WTC11 (cell line): ENCODE results near the gene DEPDC5. TPM values are rescaled to one million over a fixed set of nuclear protein-coding genes. Genes with fewer than 3 reads are reported as not detected.

Experiments used
- ATAC-seq: fragments of 200-7000 bp; cut with Tn5 transposase; 2 replicates; pipeline ENCODE4 v1.10.0; 2021; ENCODE audit warnings: mild to moderate bottlenecking, moderate library complexity
- CTCF ChIA-PET: fragments of 300-600 bp; sonication (Branson Sonifier 250); formaldehyde crosslinking; loops from one replicate; lab custom pipeline; 2021; ENCODE audit warnings: antibody characterized with exemption; lab: Charles Lee
- POLR2A ChIA-PET: fragments of 350-600 bp; sonication (Branson Sonifier 250); formaldehyde crosslinking; loops from one replicate; lab custom pipeline; 2021; ENCODE audit warnings: antibody characterized with exemption; lab: Charles Lee
- DNase-seq: peaks from one replicate; pipeline ENCODE4 v3.0.0; 2021; ENCODE audit warnings: low spot score
- H3K27ac Mint-ChIP-seq: 2 replicates; pipeline ENCODE4 v1.8.0; 2021; ENCODE audit warnings: mixed read lengths
- H3K27me3 Mint-ChIP-seq: 2 replicates; pipeline ENCODE4 v1.8.0; 2021; ENCODE audit warnings: low read depth, mild to moderate bottlenecking, moderate library complexity, mixed read lengths
- H3K36me3 Mint-ChIP-seq: 2 replicates; pipeline ENCODE4 v1.8.0; 2021; ENCODE audit warnings: mixed read lengths
- H3K4me1 Mint-ChIP-seq: 2 replicates; pipeline ENCODE4 v1.8.0; 2022; ENCODE audit warnings: mixed read lengths
- H3K4me3 Mint-ChIP-seq: 2 replicates; pipeline ENCODE4 v1.8.0; 2021; ENCODE audit warnings: mild to moderate bottlenecking, moderate library complexity, mixed read lengths
- H3K9me3 Mint-ChIP-seq: 2 replicates; pipeline ENCODE4 v1.8.0; 2021; ENCODE audit warnings: mixed read lengths
- CDX4 ChIP-seq: fragments of 250-450 bp; sonication (Bioruptor Pico); IDR thresholded peaks from 2 replicates; pipeline ENCODE4 v1.9.0; 2021; ENCODE audit warnings: moderate library complexity, mild to moderate bottlenecking, inconsistent platforms, borderline replicate concordance
- EMX1 ChIP-seq: fragments of 250-450 bp; sonication (Bioruptor Pico); IDR thresholded peaks from 2 replicates; pipeline ENCODE4 v1.8.0; 2021; ENCODE audit warnings: mild to moderate bottlenecking
- FOXK1 ChIP-seq: sonication (generic); formaldehyde crosslinking; IDR thresholded peaks from 2 replicates; pipeline ENCODE4 v1.8.0; 2022; ENCODE audit warnings: mild to moderate bottlenecking, moderate library complexity, missing genetic modification reagents
- FOXP1 ChIP-seq: sonication (generic); formaldehyde crosslinking; IDR thresholded peaks from 2 replicates; pipeline ENCODE4 v1.8.0; 2022; ENCODE audit warnings: missing genetic modification reagents, mild to moderate bottlenecking, moderate library complexity, borderline replicate concordance
- HMGA2 ChIP-seq: fragments of 250-450 bp; sonication (Bioruptor Pico); IDR thresholded peaks from 2 replicates; pipeline ENCODE4 v1.4.0; 2021; ENCODE audit warnings: mild to moderate bottlenecking, moderate library complexity
- KAT7 ChIP-seq: sonication (generic); formaldehyde crosslinking; IDR thresholded peaks from 2 replicates; pipeline ENCODE4 v1.8.1; 2023; ENCODE audit warnings: missing genetic modification reagents, mild to moderate bottlenecking, borderline replicate concordance
- MYBL2 ChIP-seq: sonication (generic); formaldehyde crosslinking; IDR thresholded peaks from 2 replicates; pipeline ENCODE4 v1.8.1; 2023; ENCODE audit warnings: mild to moderate bottlenecking, moderate library complexity, missing genetic modification reagents
- NR3C1 ChIP-seq: sonication (generic); formaldehyde crosslinking; conservative IDR thresholded peaks from 2 replicates; pipeline ENCODE4 v1.8.1; 2023; ENCODE audit warnings: low read depth, mild to moderate bottlenecking, missing genetic modification reagents
- PRRX2 ChIP-seq: fragments of 250-450 bp; sonication (Bioruptor Pico); IDR thresholded peaks from 2 replicates; pipeline ENCODE4 v1.8.0; 2021; ENCODE audit warnings: mild to moderate bottlenecking
- RELA ChIP-seq: sonication (generic); formaldehyde crosslinking; IDR thresholded peaks from 2 replicates; pipeline ENCODE4 v1.8.1; 2022; ENCODE audit warnings: missing genetic modification reagents, mild to moderate bottlenecking, borderline replicate concordance
- SMAD4 ChIP-seq: sonication (generic); formaldehyde crosslinking; IDR thresholded peaks from 2 replicates; pipeline ENCODE4 v1.8.0; 2022; ENCODE audit warnings: mild to moderate bottlenecking, missing genetic modification reagents
- TEAD4 ChIP-seq: sonication (generic); formaldehyde crosslinking; IDR thresholded peaks from 2 replicates; pipeline ENCODE4 v1.8.0; 2022; ENCODE audit warnings: mild to moderate bottlenecking, missing genetic modification reagents
- ZNF423 ChIP-seq: fragments of 250-450 bp; sonication (Bioruptor Pico); IDR thresholded peaks from 2 replicates; pipeline ENCODE4 v2.1.2; 2022; ENCODE audit warnings: mild to moderate bottlenecking, moderate library complexity
- total RNA-seq: library from RNA; stranded (reverse); gene quantifications from 3 replicates; pipeline ENCODE4 v1.2.3, GENCODE V29; 2021
- TF ChIP-seq, protein P1 (sequence below): fragments of 200-600 bp; IDR thresholded peaks from 2 replicates; pipeline ENCODE4 v1.8.0; 2022; ENCODE audit warnings: antibody characterized with exemption
- TF ChIP-seq, protein P2 (sequence below): sonication (generic); formaldehyde crosslinking; IDR thresholded peaks from 2 replicates; pipeline ENCODE4 v1.8.1; 2022; ENCODE audit warnings: low read depth, missing genetic modification reagents, borderline replicate concordance
- TF ChIP-seq, protein P3 (sequence below): sonication (generic); formaldehyde crosslinking; IDR thresholded peaks from 2 replicates; pipeline ENCODE4 v1.8.0; 2023; ENCODE audit warnings: missing genetic modification reagents, mild to moderate bottlenecking, borderline replicate concordance
- TF ChIP-seq, protein P4 (sequence below): sonication (generic); formaldehyde crosslinking; conservative IDR thresholded peaks from 2 replicates; pipeline ENCODE4 v1.8.1; 2023; ENCODE audit warnings: mild to moderate bottlenecking, low read depth, missing genetic modification reagents, moderate library complexity
- TF ChIP-seq, protein P5 (sequence below): sonication (generic); formaldehyde crosslinking; IDR thresholded peaks from 2 replicates; pipeline ENCODE4 v1.8.0; 2022; ENCODE audit warnings: mild to moderate bottlenecking, missing genetic modification reagents

DEPDC5 gene
- total RNA-seq, 1 experiment from 2014 or later = 40.5 TPM

DNA sequence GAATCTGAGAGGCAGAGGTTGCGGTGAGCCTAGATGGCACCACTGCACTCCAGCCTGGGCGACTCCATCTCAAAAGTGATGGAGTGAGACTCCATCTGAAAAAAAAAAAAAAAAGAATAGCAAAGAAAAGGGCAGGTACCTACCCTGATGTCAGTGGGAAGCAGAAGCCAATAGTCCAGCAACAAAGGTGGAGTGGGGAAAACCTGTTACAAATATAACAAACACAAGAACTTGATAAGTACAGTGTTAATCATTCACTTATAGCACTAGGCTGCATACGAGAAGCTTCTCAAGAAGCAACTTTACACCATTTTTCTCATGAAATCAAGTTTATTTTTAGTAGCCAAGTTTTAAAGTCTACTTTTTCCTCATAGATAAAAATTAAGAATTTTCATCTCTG, 128.0 kb downstream of the DEPDC5 start:
- no peaks in the 10 kb centered on the region for H3K27me3 Mint-ChIP-seq
- H3K9me3 Mint-ChIP-seq = no peaks in the 10 kb centered on the region
- H3K27ac Mint-ChIP-seq = no peak overlapping the region
- CTCF ChIA-PET = interaction anchor here (1.9 kb wide), 1 partner anchor 10 kb away, joined by 4 read pairs; no protein-coding TSS in a partner anchor
- ATAC-seq = no peak
- POLR2A ChIA-PET = interaction anchor here (0.7 kb wide), 1 partner anchor 17 kb away, joined by 4 read pairs; no protein-coding TSS in a partner anchor
- peaks cover 5% of the 10 kb centered on the region; the same call in 1 of the 2 replicates for H3K36me3 Mint-ChIP-seq
- H3K4me1 Mint-ChIP-seq = no peaks in the 10 kb centered on the region
- no peak for TF ChIP-seq EMX1 (CRISPR knock-in tag)
- TF ChIP-seq, all 79 proteins: peak for 0
- H3K4me3 Mint-ChIP-seq = no peak overlapping the region
- no peak for DNase-seq

GRCh38 chr22:31882971-31883370, 129.2 kb downstream of the DEPDC5 start:
- ChIA-PET POLR2A (no interaction called here), CTCF (interaction anchor here (1.7 kb wide), 1 partner anchor 87 kb away, joined by 4 read pairs; no protein-coding TSS in a partner anchor)
- no peaks in the 10 kb centered on the region for H3K4me1 Mint-ChIP-seq
- TF ChIP-seq, protein P1, sequence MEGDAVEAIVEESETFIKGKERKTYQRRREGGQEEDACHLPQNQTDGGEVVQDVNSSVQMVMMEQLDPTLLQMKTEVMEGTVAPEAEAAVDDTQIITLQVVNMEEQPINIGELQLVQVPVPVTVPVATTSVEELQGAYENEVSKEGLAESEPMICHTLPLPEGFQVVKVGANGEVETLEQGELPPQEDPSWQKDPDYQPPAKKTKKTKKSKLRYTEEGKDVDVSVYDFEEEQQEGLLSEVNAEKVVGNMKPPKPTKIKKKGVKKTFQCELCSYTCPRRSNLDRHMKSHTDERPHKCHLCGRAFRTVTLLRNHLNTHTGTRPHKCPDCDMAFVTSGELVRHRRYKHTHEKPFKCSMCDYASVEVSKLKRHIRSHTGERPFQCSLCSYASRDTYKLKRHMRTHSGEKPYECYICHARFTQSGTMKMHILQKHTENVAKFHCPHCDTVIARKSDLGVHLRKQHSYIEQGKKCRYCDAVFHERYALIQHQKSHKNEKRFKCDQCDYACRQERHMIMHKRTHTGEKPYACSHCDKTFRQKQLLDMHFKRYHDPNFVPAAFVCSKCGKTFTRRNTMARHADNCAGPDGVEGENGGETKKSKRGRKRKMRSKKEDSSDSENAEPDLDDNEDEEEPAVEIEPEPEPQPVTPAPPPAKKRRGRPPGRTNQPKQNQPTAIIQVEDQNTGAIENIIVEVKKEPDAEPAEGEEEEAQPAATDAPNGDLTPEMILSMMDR = no peak
- TF ChIP-seq CDX4 (CRISPR knock-in tag) (no peak), NR3C1 (no peak), EMX1 (CRISPR knock-in tag) (no peak), TEAD4 (CRISPR knock-in tag) (no peak), HMGA2 (no peak), PRRX2 (CRISPR knock-in tag) (no peak), ZNF423 (CRISPR knock-in tag) (no peak), RELA (CRISPR knock-in tag) (no peak)
- TF ChIP-seq, protein P2, sequence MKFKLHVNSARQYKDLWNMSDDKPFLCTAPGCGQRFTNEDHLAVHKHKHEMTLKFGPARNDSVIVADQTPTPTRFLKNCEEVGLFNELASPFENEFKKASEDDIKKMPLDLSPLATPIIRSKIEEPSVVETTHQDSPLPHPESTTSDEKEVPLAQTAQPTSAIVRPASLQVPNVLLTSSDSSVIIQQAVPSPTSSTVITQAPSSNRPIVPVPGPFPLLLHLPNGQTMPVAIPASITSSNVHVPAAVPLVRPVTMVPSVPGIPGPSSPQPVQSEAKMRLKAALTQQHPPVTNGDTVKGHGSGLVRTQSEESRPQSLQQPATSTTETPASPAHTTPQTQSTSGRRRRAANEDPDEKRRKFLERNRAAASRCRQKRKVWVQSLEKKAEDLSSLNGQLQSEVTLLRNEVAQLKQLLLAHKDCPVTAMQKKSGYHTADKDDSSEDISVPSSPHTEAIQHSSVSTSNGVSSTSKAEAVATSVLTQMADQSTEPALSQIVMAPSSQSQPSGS (CRISPR knock-in tag) = no peak
- no peaks in the 10 kb centered on the region for H3K27me3 Mint-ChIP-seq
- no peak for DNase-seq
- no peak for ATAC-seq
- H3K4me3 Mint-ChIP-seq = no peak overlapping the region
- no peaks in the 10 kb centered on the region for H3K9me3 Mint-ChIP-seq
- peaks cover 5% of the 10 kb centered on the region; the same call in 1 of the 2 replicates for H3K36me3 Mint-ChIP-seq
- H3K27ac Mint-ChIP-seq = no peak overlapping the region

- no peak for ATAC-seq
- no peak for DNase-seq
- Mint-ChIP-seq H3K9me3 (no peaks in the 10 kb centered on the region), H3K36me3 (peaks cover 7% of the 10 kb centered on the region; the same call in 1 of the 2 replicates), H3K27ac (no peak overlapping the region; the same call in 1 of the 2 replicates), H3K4me3 (no peak overlapping the region), H3K27me3 (no peaks in the 10 kb centered on the region), H3K4me1 (no peaks in the 10 kb centered on the region)
- TF ChIP-seq, protein P3, sequence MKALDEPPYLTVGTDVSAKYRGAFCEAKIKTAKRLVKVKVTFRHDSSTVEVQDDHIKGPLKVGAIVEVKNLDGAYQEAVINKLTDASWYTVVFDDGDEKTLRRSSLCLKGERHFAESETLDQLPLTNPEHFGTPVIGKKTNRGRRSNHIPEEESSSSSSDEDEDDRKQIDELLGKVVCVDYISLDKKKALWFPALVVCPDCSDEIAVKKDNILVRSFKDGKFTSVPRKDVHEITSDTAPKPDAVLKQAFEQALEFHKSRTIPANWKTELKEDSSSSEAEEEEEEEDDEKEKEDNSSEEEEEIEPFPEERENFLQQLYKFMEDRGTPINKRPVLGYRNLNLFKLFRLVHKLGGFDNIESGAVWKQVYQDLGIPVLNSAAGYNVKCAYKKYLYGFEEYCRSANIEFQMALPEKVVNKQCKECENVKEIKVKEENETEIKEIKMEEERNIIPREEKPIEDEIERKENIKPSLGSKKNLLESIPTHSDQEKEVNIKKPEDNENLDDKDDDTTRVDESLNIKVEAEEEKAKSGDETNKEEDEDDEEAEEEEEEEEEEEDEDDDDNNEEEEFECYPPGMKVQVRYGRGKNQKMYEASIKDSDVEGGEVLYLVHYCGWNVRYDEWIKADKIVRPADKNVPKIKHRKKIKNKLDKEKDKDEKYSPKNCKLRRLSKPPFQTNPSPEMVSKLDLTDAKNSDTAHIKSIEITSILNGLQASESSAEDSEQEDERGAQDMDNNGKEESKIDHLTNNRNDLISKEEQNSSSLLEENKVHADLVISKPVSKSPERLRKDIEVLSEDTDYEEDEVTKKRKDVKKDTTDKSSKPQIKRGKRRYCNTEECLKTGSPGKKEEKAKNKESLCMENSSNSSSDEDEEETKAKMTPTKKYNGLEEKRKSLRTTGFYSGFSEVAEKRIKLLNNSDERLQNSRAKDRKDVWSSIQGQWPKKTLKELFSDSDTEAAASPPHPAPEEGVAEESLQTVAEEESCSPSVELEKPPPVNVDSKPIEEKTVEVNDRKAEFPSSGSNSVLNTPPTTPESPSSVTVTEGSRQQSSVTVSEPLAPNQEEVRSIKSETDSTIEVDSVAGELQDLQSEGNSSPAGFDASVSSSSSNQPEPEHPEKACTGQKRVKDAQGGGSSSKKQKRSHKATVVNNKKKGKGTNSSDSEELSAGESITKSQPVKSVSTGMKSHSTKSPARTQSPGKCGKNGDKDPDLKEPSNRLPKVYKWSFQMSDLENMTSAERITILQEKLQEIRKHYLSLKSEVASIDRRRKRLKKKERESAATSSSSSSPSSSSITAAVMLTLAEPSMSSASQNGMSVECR (CRISPR knock-in tag) = no peak
- no peak for TF ChIP-seq MYBL2 (CRISPR knock-in tag)
- no peak for TF ChIP-seq KAT7 (CRISPR knock-in tag)
- TF ChIP-seq, protein P4, sequence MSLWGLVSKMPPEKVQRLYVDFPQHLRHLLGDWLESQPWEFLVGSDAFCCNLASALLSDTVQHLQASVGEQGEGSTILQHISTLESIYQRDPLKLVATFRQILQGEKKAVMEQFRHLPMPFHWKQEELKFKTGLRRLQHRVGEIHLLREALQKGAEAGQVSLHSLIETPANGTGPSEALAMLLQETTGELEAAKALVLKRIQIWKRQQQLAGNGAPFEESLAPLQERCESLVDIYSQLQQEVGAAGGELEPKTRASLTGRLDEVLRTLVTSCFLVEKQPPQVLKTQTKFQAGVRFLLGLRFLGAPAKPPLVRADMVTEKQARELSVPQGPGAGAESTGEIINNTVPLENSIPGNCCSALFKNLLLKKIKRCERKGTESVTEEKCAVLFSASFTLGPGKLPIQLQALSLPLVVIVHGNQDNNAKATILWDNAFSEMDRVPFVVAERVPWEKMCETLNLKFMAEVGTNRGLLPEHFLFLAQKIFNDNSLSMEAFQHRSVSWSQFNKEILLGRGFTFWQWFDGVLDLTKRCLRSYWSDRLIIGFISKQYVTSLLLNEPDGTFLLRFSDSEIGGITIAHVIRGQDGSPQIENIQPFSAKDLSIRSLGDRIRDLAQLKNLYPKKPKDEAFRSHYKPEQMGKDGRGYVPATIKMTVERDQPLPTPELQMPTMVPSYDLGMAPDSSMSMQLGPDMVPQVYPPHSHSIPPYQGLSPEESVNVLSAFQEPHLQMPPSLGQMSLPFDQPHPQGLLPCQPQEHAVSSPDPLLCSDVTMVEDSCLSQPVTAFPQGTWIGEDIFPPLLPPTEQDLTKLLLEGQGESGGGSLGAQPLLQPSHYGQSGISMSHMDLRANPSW (CRISPR knock-in tag) = no peak
- TF ChIP-seq FOXK1 = no peak
- TF ChIP-seq PRRX2 (CRISPR knock-in tag) = no peak
- no peak for TF ChIP-seq SMAD4 (CRISPR knock-in tag)
- TF ChIP-seq FOXP1 (CRISPR knock-in tag) = no peak
- TF ChIP-seq EMX1 (CRISPR knock-in tag) = no peak
- TF ChIP-seq, protein P5, sequence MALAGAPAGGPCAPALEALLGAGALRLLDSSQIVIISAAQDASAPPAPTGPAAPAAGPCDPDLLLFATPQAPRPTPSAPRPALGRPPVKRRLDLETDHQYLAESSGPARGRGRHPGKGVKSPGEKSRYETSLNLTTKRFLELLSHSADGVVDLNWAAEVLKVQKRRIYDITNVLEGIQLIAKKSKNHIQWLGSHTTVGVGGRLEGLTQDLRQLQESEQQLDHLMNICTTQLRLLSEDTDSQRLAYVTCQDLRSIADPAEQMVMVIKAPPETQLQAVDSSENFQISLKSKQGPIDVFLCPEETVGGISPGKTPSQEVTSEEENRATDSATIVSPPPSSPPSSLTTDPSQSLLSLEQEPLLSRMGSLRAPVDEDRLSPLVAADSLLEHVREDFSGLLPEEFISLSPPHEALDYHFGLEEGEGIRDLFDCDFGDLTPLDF (CRISPR knock-in tag) = no peak
- CTCF ChIA-PET = interaction anchor here (1.7 kb wide), 1 partner anchor 86 kb away, joined by 4 read pairs; no protein-coding TSS in a partner anchor
- POLR2A ChIA-PET = no interaction called here
Observed at GRCh38 chr22:31883989-31884388, 130.2 kb downstream of the DEPDC5 start.
